GM19397 (cell line): ENCODE results near the gene LUC7L2.
"Not testable (repeated sequence)": the region's sequence is repeated elsewhere in the genome, so short reads cannot be mapped to it uniquely, and the experiment has no call there.

ENCODE experiments used
- ATAC-seq: cut with Tn5 transposase; IDR thresholded peaks from one replicate; pipeline ENCODE4 v1.9.1; 2021; ENCODE audit warnings: mild to moderate bottlenecking, moderate library complexity; ENCODE audit not compliant: unreplicated experiment

Gene LUC7L2

DNA sequence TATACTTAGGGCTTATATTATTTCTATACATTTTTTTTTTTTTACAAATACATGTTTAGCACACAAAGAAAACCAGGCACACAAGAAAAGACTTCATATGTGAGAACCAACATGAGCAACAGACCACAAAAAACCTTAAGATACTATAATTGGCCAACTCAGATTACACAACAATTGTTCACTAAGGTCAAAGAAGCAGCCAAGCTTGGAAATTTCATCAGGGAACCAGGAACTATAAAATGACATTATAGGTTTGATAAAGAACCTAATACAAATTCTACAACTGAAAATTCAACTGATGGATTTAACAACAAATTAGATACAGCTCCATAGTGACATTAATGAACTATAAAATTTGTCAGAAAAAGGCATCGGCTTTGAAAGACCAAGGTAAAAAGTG is 4.4 kb upstream of the LUC7L2 start:
- no peak for ATAC-seq

DNA sequence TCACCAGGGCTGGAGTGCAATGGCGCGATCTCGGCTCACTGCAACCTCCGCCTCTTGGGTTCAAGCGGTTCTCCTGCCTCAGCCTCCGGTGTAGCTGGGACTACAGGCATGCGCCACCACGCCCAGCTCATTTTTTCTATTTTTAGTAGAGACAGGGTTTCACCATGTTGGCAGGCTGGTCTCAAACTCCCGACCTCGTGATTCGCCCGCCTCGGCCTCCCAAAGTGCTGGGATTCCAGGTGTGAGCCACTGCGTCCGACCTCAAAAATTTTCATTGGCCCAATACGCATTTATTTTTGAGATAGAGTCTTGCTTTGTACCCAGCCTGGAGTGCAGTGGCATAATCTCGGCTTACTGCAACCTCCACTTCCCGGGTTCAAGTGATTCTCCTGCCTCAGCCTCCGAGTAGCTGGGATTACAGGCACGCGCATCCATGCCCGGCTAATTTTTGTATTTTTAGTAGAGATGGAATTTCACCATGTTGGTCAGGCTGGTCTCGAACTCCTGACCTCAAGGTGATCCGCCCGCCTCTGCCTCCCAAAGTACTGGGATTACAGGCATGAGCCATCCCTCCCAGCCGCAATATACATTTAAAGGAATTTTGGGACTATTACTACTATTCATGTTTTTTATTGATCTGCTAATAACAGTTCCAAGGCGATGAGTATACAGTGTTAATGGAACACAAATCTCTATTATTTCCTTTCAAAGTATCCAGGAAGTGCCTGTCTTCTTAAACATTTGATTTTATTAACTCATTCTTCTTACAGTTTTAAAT is 1.8 kb upstream of the LUC7L2 start:
- ATAC-seq: not testable (repeated sequence)

DNA sequence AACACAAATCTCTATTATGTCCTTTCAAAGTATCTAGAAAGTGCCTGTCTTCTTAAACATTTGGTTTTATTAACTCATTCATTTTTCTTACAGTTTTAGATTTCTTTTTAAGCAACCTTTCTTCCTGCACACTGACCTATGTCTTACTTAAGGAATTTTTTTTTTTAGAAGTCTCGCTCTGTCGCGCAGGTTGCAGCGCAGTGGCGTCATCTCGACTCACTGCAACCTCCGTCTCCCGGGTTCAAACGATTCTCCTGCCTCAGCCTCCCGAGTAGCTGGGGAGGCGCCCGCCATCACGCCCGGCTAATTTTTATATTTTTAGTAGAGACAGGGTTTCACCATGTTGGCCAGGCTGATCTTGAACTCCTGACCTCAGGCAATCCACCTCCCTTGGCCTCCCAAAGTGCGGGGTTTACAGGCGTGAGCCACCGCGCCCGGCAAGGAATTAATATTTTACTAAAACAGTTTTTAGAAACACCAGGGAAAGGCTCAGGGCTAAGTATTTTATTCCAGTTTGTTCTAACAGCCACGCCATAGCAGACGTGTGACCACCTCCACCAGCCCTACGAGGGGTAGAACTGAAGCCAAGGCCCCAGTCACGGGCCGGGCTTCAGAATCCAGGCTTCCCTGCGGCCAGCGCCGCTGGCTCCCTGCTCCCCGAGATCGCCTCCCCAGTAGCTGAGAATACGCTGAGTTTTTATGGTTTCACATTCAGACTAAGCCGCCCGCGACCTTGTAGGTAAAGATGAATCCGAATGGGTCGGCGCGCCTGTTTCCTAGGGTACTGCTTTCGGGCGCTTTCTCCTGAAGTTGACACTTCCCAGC is 941 bp upstream of the LUC7L2 start:
- peak; percentile 16 for ATAC-seq

DNA sequence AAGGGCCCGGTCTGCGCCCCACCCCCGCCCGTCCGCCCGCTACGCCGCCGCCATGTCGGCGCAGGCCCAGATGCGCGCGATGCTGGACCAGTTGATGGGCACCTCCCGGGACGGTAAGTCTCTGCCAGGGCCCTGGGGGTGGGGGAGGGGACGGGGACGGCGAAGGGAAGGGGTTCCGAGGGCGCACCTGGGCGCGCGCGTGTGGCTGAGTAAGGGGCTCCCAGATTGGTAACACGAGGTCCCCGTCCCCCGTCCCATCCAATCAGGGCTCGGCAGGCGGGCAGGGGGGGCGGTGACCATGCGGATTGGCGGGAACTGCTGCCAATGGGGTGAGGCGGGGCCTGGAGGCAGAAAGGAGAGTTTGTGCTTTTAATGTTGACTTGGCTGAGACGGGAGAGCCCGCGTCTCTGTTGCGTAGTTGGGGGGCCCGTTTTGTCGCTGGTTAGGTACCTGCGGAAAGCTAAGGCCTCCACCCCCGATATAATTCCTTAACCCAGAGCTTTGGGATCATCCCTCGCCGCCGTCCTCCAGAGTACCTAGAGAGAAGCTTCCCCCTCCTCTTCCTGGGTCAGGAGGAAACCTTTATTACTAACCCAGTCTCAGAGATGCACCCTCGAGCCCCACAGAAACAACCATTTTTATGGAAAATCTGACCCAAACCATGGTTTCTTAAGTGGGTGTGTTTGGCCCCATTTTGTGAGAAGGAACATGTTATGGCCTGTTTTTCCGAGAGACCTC is 685 bp downstream of the LUC7L2 start:
- ATAC-seq: peak; percentile 61

DNA sequence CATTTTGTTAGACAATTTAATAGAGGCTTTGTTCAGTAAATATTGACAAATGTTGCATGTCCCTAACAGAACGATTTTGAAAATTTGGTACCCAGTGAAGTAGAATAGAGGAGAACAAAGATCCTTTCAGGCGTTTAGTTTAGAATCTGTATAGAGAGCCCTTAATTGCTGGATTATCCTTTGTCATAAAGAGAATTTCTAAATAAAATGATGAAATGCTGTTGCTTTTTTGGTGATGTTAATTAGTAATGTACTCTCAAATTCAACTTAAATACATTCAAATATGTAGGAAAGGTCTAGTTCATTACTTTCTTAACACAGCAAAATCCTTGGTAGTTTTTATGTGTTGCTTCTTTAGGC is 1.2 kb downstream of the LUC7L2 start:
- no peak for ATAC-seq

DNA sequence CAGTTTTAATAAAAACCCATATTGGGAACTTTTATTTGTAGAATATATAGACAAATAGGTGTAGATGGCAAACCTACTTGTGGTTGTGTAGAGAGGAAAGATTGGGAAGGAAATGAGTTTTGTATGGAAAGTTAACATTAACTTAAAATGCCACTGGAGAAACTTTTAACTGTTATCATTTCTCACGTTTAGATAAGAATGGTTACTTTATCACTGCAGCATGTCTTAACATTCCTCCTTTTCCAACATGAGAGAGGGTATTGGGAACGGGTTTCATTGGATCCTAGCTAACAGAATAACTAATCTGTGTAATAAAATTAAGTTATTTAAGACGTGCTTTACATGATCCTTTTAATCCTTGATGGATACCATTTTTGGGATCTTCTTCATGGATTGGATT is 1.8 kb downstream of the LUC7L2 start:
- no peak for ATAC-seq

DNA sequence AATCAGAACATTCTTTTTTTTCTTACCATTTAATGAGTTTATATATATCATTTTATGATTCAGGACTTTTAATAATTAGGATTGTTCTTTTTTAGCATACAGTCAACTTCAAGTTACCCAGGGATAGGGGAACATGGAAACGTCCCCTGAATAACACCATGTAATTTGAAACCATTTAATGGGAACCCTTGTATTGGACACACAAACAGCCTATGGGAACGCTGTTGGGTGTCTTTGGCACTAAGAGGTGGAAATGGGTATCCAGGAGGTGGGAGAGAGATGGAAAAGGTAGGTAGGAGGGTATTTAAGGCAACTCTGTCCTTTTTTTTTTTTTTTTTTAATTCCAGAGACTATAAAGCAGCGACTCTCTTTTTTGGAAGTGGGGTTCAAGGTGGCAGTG is 2.6 kb downstream of the LUC7L2 start:
- no peak for ATAC-seq

DNA sequence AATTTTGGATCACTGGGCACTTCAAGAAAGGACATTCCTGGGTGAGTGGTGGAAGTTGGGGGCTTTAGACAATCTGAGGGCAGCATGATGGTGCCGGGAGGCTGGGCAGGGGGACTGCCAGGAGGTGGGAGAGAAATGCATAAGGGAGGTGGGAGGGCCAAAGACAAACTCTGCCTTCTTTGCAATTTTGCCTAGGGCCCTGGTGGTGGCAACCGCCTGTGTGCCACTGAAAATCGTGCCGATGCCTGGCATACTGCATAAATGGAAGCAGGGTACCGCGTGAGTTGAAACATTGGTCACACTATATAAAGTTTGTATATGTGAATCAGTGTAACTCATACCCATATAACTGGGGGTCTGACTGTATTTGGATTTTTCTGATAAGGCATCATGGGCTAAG is 3.3 kb downstream of the LUC7L2 start:
- no peak for ATAC-seq

DNA sequence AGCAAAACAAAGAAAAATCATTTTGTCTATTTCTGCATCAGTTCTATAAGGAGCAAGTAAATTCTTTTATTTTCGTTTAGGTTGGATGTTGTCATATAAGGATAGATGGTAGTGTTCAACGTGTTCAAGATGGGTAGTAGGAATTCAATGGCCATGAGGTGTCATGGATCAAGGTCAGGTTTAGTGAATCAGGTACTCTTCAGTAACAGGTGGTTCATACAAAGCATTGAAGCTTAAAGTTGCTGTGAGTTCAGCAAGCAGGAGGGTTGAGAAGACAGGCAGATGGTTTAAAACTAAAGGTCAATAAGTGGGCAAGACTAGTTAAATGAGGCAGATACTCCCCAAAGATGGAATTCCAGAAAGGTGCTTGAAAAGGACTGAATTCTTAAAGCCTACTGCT is 5.6 kb downstream of the LUC7L2 start:
- no peak for ATAC-seq

DNA sequence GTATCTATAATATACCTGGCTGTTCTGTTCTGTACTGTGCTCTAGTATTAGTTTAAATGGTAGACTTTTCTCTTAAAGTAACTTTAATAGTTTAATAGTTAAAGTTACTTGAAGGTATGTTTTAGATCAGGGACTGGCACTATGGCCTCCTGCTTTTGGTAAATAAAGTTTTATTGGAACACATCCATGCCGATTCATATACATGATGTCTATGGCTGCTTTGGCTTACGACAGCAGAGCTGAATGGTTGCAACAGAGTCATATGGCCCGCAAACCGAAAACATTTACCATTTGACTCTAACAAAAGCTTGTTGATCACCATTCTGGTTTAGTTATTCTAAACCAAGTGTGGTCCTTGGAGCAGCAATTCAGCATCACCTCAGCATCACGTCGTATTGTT is 6.7 kb downstream of the LUC7L2 start:
- no peak for ATAC-seq

DNA sequence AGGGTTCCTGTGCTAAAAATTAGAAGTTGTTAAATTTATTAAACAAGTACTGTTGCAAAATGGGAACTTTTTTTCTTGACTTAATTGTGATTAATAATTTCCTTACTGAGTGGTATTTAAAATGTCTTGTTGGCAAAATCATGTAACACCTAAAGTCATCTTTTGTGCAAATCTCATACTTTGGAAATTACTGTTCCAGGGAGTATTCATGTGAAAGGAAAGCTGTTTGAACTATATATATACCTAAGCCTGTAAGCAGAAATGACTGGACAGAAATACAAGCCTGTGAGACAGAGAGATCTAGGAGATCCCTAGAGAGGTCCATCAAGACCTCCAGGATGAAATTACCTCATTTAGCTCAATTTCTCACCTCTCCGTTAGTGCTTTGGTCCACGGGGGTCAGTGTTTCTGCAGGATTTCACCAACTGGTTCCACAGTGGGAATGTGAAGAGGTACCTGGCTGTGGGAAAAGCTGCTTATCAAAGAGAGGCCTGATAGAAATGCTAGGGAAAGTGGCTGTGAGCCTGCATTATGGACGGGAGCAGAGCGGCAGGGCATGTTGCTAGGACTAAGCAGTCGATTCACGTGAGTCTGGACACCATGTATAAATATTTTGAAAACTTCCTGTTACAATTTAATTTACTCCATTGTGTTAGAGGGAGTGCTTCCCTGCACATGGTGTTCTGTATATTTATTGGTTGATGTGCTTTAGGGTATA is 7.9 kb downstream of the LUC7L2 start:
- ATAC-seq: no peak

DNA sequence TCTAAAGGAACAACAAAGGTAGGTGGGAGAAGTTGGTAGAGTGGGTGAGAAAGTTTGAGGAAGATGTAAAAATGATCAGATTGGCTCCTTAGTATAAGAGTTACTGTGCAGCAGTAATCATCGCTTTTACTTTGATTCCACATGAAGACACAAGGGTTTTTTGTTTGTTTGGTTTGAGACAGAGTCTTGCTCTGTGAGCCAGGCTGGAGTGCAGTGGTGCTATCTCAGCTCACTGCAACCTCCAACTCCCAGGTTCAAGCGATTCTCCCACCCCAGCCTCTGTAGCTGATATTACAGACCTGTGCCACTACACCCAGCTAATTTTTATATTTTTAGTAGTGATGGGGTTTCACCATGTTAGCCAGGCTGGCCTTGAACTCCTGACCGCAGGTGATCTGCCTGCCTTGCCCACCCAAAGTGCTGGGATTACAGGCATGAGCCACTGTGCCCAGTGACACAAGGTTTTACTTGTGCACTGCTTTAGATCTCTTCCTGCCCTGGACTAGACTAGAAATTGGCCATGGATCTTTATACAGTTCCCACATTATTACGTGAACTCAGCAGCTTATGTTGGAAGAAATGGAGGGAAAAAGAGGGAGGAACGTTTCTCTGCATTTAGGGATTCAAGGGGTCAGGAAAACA is 10.7 kb downstream of the LUC7L2 start:
- ATAC-seq: no peak

DNA sequence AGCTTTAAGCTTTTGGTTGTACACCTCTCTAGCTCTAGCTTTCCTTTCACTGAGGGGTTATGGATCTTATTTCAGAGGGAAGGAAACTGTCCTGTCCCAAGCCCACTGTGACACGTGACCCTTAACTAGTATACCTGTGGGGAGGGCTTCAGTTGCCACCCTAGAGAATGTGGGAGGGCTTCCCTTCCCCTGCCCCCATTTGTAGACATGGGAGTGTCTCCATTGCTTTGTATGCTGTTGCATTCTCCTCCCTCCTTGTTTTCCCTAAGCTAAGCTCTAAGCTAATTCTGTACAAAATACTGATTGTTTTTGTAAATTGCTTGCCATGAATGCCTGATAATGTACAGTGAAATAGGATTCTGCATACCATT is 11.2 kb downstream of the LUC7L2 start:
- no peak for ATAC-seq

DNA sequence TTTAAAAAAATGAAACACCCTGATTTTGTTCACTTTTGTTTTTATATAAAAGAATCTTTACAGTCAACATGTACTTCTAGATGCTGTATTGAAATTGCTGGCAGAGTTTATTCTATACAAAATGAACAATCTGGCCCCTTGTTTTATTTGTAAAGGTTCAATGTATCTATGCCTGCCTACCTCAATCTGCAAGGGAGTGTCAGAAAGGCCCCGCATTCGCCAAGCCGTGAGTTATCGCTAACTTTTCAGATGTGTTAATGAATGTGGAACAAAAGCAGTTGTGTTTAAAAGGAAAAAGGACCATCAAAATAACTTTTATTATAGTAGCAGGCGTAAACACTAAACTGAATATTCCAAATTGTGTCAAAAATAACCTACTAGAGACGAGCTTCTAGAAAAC is 14.6 kb downstream of the LUC7L2 start:
- no peak for ATAC-seq

DNA sequence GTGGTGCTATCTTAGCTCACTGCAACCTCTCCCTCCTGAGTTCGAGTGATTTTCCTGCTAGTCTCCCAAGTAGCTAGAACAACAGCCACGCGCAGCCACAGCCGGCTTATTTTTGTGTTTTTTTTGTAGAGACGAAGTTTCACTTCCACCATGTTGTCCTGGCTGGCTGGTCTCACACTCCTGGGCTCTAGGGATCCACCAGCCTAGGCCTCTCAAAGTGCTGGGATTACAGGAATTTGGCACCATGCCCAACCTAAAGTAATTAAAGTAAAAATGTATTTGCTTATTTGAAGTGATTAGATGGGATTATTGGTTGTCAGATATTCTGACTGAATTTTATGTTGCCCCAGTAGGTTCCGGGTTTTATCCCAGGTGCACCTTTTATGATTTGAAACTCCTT is 22.7 kb downstream of the LUC7L2 start:
- ATAC-seq: no peak

DNA sequence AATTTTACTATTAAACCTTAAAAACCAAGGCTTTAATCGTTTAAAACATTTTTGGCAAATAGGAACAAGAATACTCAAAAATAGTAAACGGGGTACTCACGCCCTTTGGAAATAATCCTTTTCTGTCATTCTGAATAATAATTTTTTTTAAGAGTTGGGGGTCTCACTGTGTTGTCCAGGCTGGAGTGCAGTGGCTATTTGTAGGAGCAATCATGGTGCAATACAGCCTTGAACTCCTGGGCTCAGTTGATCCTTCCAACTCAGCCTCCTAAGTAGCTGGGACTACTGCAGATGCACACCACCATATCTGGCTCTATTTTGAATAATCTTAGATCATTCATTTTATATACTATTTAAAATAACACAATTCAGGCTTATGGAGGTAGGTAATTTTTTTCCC is 24.9 kb downstream of the LUC7L2 start:
- ATAC-seq: no peak

DNA sequence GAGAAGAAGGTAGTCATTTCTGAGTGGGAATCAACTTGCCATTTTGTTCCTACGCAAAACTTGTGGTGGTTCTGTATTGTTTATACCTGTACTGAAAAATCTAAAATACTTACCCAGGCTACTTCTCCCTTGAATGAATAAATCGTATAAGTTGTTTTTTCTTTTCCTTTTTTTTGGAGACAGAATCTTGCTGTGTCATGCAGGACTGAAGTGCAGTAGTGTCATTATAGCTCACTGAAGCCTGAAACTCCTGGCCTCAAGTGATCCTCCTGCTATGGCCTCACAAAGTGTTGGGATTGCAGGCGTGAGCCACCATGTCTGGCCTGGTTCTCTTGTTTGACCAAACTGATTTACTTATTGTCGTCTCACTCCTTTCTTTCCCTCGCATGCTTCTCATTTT is 27.9 kb downstream of the LUC7L2 start:
- no peak for ATAC-seq

DNA sequence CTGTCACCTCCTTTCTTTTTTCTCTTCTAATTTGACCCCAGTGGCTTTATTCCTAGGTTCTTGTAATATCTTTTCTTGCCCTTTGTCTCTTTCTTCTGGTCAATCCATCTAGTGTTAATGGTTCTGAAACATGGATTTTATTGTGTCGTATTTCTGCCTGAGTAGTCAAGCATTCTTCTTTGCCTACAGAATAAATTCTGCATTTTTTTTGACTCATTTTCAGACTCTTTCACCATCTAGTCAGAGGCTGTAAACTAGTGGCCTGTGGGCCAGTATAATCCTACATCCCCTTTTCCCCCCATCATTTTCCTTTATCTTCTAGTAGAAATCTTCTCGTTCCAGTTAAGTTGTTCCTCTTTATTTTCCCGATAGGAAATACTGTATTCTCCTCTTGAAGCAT is 29.4 kb downstream of the LUC7L2 start:
- ATAC-seq: no peak

DNA sequence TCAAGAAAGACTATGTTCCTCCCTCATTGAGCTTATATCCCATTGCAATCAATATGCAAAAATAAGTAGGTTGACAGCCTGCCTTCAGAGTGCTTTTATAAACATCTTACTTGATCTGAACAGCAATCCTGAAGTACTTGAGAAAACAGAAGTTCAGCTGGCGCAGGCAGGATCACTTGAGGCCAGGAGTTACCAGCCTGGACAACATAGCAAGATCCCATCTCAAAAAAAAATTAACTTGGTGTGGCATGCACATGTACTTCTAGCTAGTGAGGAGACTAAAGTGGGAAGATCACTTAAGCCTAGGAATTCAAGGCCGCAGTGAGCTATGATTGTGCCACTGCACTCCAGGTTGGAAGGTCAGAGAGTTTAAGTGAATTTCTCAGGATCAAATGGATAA is 30.1 kb downstream of the LUC7L2 start:
- no peak for ATAC-seq

DNA sequence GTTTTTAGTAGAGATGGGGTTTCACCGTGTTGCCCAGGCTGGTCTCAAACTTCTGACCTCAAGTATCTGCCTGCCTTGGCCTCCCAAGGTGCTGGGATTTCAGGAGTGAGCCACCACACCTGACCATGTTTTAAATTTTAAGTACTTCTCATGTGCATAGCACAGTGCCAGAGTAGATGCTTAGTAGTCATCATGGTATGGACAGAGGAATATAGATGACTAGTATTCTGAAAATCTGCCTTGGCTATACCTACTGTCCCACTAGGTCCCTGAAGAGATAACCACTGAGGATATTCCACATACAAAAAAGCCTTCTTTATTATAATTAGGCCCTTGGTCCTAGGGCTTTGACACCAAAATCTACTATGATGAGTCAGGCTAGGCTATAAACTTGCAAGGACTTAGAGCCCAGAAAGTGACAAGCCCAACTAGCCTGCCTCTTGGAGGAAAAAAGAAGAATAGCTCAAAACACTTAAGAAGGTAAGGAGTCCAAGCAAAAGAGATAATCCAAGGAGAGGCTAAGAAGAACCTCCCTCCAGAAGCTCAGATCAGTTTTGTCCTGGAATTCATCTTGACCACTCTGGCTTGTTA is 34.0 kb downstream of the LUC7L2 start:
- ATAC-seq: no peak
